HepG2 (cell line): ENCODE data around the gene CCDC116. TPM values are rescaled to one million over a fixed set of nuclear protein-coding genes. Genes with fewer than 3 reads are reported as not detected.

Source experiments
- DNMT1 ChIP-seq: sonication (generic); formaldehyde crosslinking; IDR thresholded peaks from 2 replicates; pipeline ENCODE4 v1.5.1; 2020; ENCODE audit warnings: mild to moderate bottlenecking, missing genetic modification reagents
- HNF4G ChIP-seq, 2 experiments: sonication (generic) in 1 of 2; formaldehyde crosslinking in 1 of 2; IDR thresholded peaks; 2 replicates each; pipeline versions ENCODE4 v1.4.0 to v1.6.1; 2011 to 2020; ENCODE audit warnings: borderline replicate concordance in 2 of 2, low read depth in 2 of 2, mild to moderate bottlenecking in 2 of 2, low read length in 1 of 2, missing genetic modification reagents in 1 of 2, moderate library complexity in 1 of 2
- HOXA3 ChIP-seq: sonication (generic); formaldehyde crosslinking; IDR thresholded peaks from 2 replicates; pipeline ENCODE4 v1.5.0; 2020; ENCODE audit warnings: missing genetic modification reagents
- LCORL ChIP-seq, 2 experiments: fragments of 450-650 bp in 1 of 2; sonication (generic) in 1 of 2; formaldehyde crosslinking in 1 of 2; IDR thresholded peaks; 2 replicates each; pipeline versions ENCODE4 v1.5.0 to v1.6.1; 2017 to 2020; ENCODE audit warnings: antibody characterized with exemption in 1 of 2, missing genetic modification reagents in 1 of 2
- MXD4 ChIP-seq: IDR thresholded peaks from 2 replicates; pipeline ENCODE4 v1.6.1; 2016; ENCODE audit warnings: mild to moderate bottlenecking, missing biosample characterization, missing genetic modification reagents
- MXI1 ChIP-seq: IDR thresholded peaks from 3 replicates; pipeline ENCODE4 v1.6.1; 2012; ENCODE audit warnings: low read depth, low read length, inconsistent platforms, borderline replicate concordance
- NAIF1 ChIP-seq: sonication (generic); formaldehyde crosslinking; IDR thresholded peaks from 2 replicates; pipeline ENCODE4 v1.5.0; 2020; ENCODE audit warnings: mild to moderate bottlenecking, missing genetic modification reagents, borderline replicate concordance
- NFKB2 ChIP-seq: sonication (generic); formaldehyde crosslinking; IDR thresholded peaks from 2 replicates; pipeline ENCODE4 v1.4.0; 2020; ENCODE audit warnings: missing genetic modification reagents, borderline replicate concordance
- PRPF4 ChIP-seq: fragments of 200-400 bp; formaldehyde crosslinking; IDR thresholded peaks from 2 replicates; pipeline ENCODE4 v1.6.1; 2016; ENCODE audit warnings: low read length, low read depth; ENCODE audit not compliant: poor library complexity, severe bottlenecking
- SMAD3 ChIP-seq: sonication (generic); formaldehyde crosslinking; IDR thresholded peaks from 2 replicates; pipeline ENCODE4 v1.4.0; 2020; ENCODE audit warnings: missing genetic modification reagents
- ZMYM3 ChIP-seq: sonication (generic); formaldehyde crosslinking; IDR thresholded peaks from 2 replicates; pipeline ENCODE4 v1.5.1; 2020; ENCODE audit warnings: mild to moderate bottlenecking, missing genetic modification reagents
- ZMYM4 ChIP-seq: sonication (generic); formaldehyde crosslinking; IDR thresholded peaks from 2 replicates; pipeline ENCODE4 v1.8.1; 2023; ENCODE audit warnings: mild to moderate bottlenecking, missing genetic modification reagents
- ZNF10 ChIP-seq: sonication (generic); formaldehyde crosslinking; IDR thresholded peaks from 2 replicates; pipeline ENCODE4 v1.4.0; 2020; ENCODE audit warnings: mild to moderate bottlenecking, low read depth, missing genetic modification reagents, borderline replicate concordance
- ZNF709 ChIP-seq: sonication (generic); formaldehyde crosslinking; IDR thresholded peaks from 2 replicates; pipeline ENCODE4 v1.5.0; 2020; ENCODE audit warnings: mild to moderate bottlenecking, missing genetic modification reagents
- ZNF737 ChIP-seq: sonication (generic); formaldehyde crosslinking; IDR thresholded peaks from 2 replicates; pipeline ENCODE4 v1.5.0; 2020; ENCODE audit warnings: missing genetic modification reagents, mild to moderate bottlenecking, borderline replicate concordance
- polyA plus RNA-seq, 8 experiments: library from polyadenylated mRNA; depleted of rRNA in 3 of 8; stranded (reverse) in 7 of 8; unstranded in 1 of 8; fragments of >200 nt; fragmentation: Illumina TruSeq in 4 of 8; extraction: Trizol in 4 of 8; gene quantifications; 2 replicates each; pipeline versions ENCODE4 v1.2.1 to v1.2.3, GENCODE V29; 2011 to 2016; ENCODE audit warnings: low read depth in 4 of 8, missing spikeins in 1 of 8, mixed read lengths in 1 of 8; ENCODE audit not compliant: insufficient read depth in 1 of 8
- total RNA-seq, 5 experiments: library from RNA; depleted of rRNA; stranded (reverse); fragments of >200 nt; fragmentation: Illumina TruSeq; extraction: Trizol; gene quantifications; 2 replicates each; pipeline ENCODE4 v1.2.3, GENCODE V29; 2016; ENCODE audit warnings: low read depth in 1 of 5
- TF ChIP-seq, protein P1 (sequence below): sonication (generic); formaldehyde crosslinking; IDR thresholded peaks from 2 replicates; pipeline ENCODE4 v1.5.0; 2020; ENCODE audit warnings: mild to moderate bottlenecking, missing genetic modification reagents, moderate library complexity
- TF ChIP-seq, protein P2 (sequence below): sonication (generic); formaldehyde crosslinking; conservative IDR thresholded peaks from 2 replicates; pipeline ENCODE4 v1.4.0; 2020; ENCODE audit warnings: missing genetic modification reagents
- TF ChIP-seq, protein P3 (sequence below): sonication (generic); formaldehyde crosslinking; IDR thresholded peaks from 2 replicates; pipeline ENCODE4 v1.5.0; 2020; ENCODE audit warnings: missing genetic modification reagents
- TF ChIP-seq, protein P4 (sequence below): sonication (generic); formaldehyde crosslinking; conservative IDR thresholded peaks from 2 replicates; pipeline ENCODE4 v1.4.0; 2020; ENCODE audit warnings: missing genetic modification reagents
- TF ChIP-seq, protein P5 (sequence below): sonication (generic); formaldehyde crosslinking; conservative IDR thresholded peaks from 2 replicates; pipeline ENCODE4 v1.4.0; 2020; ENCODE audit warnings: missing genetic modification reagents

Gene CCDC116
- total and polyA plus RNA-seq, 2 of the 13 experiments (the other 11 are each of a cell fraction or from before 2014, with no cell fraction given), result 0.15 to 0.33 TPM

DNA sequence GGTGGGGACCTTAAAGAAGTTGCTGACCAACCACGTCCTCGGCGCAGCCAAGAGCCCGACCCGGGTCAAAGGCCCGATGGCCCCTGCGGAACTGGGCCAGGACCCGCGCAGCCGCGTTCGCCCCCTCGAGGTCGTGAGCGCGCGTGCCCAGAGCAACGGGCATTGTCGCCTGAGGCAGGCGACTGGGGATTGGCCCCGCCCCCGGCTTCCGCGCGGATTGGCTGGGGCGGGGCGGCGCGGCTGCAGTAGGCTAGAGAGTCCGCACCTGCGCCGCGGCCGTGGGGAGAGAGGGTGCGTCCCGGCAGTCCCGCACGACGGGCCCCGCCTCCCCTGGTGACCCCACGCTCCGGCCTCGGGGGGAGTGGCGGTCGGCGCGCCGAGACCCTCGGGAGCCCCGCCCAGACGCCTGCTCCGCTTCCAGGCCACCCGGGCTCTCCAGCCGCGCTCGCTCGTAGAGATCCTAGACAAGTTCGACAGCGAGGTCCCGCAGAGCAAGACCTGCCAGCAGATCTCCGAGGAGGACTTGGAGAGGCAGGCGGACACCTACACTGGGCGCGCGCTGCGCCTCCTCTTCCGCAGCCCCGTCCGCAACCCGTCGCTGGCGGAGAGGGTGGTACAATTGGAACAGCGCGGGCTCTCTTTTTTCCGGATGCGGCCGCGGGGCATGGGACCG, 24.9 kb downstream of the CCDC116 start (continued):
- TF ChIP-seq LCORL (IDR thresholded peaks at IDR 0.05), result no peak
- TF ChIP-seq LCORL (CRISPR knock-in tag; IDR thresholded peaks at IDR 0.05), result peak; percentile 55; the same call in 1 of the 2 replicates
- TF ChIP-seq MXI1, result peak; percentile 29; the same call in 1 of the 3 replicates
- TF ChIP-seq, protein P1, sequence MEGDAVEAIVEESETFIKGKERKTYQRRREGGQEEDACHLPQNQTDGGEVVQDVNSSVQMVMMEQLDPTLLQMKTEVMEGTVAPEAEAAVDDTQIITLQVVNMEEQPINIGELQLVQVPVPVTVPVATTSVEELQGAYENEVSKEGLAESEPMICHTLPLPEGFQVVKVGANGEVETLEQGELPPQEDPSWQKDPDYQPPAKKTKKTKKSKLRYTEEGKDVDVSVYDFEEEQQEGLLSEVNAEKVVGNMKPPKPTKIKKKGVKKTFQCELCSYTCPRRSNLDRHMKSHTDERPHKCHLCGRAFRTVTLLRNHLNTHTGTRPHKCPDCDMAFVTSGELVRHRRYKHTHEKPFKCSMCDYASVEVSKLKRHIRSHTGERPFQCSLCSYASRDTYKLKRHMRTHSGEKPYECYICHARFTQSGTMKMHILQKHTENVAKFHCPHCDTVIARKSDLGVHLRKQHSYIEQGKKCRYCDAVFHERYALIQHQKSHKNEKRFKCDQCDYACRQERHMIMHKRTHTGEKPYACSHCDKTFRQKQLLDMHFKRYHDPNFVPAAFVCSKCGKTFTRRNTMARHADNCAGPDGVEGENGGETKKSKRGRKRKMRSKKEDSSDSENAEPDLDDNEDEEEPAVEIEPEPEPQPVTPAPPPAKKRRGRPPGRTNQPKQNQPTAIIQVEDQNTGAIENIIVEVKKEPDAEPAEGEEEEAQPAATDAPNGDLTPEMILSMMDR (CRISPR knock-in tag), result peak; percentile 57
- TF ChIP-seq, protein P2, sequence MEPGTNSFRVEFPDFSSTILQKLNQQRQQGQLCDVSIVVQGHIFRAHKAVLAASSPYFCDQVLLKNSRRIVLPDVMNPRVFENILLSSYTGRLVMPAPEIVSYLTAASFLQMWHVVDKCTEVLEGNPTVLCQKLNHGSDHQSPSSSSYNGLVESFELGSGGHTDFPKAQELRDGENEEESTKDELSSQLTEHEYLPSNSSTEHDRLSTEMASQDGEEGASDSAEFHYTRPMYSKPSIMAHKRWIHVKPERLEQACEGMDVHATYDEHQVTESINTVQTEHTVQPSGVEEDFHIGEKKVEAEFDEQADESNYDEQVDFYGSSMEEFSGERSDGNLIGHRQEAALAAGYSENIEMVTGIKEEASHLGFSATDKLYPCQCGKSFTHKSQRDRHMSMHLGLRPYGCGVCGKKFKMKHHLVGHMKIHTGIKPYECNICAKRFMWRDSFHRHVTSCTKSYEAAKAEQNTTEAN, result peak; percentile 32; the same call in 1 of the 2 replicates
- TF ChIP-seq ZMYM3 (CRISPR knock-in tag), result no peak
- TF ChIP-seq SMAD3 (CRISPR knock-in tag), result peak; percentile 54; the same call in 1 of the 2 replicates
- peak; percentile 26; the same call in 1 of the 2 replicates for TF ChIP-seq HNF4G (IDR thresholded peaks at IDR 0.05; ENCODE audit: borderline replicate concordance, low read depth, low read length)
- no peak for TF ChIP-seq HNF4G (CRISPR knock-in tag; IDR thresholded peaks at IDR 0.05; ENCODE audit: borderline replicate concordance, low read depth)
- TF ChIP-seq DNMT1 (CRISPR knock-in tag), result peak; percentile 73; the same call in 1 of the 2 replicates
- no peak for TF ChIP-seq ZNF737 (CRISPR knock-in tag)
- peak; percentile 92 for TF ChIP-seq ZNF709 (CRISPR knock-in tag)
- peak; percentile 80; the same call in 1 of the 2 replicates for TF ChIP-seq HOXA3 (CRISPR knock-in tag)
- TF ChIP-seq, protein P3, sequence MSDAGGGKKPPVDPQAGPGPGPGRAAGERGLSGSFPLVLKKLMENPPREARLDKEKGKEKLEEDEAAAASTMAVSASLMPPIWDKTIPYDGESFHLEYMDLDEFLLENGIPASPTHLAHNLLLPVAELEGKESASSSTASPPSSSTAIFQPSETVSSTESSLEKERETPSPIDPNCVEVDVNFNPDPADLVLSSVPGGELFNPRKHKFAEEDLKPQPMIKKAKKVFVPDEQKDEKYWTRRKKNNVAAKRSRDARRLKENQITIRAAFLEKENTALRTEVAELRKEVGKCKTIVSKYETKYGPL (CRISPR knock-in tag), result no peak
- peak; percentile 79 for TF ChIP-seq ZMYM4 (CRISPR knock-in tag)
- 0 out of 2 replicates have a peak, but pooled peaks have one; percentile 43 for TF ChIP-seq MXD4 (CRISPR knock-in tag)
- no peak for TF ChIP-seq ZNF10 (CRISPR knock-in tag)
- TF ChIP-seq NAIF1, result peak; percentile 55; the same call in 1 of the 2 replicates
- TF ChIP-seq, protein P4, sequence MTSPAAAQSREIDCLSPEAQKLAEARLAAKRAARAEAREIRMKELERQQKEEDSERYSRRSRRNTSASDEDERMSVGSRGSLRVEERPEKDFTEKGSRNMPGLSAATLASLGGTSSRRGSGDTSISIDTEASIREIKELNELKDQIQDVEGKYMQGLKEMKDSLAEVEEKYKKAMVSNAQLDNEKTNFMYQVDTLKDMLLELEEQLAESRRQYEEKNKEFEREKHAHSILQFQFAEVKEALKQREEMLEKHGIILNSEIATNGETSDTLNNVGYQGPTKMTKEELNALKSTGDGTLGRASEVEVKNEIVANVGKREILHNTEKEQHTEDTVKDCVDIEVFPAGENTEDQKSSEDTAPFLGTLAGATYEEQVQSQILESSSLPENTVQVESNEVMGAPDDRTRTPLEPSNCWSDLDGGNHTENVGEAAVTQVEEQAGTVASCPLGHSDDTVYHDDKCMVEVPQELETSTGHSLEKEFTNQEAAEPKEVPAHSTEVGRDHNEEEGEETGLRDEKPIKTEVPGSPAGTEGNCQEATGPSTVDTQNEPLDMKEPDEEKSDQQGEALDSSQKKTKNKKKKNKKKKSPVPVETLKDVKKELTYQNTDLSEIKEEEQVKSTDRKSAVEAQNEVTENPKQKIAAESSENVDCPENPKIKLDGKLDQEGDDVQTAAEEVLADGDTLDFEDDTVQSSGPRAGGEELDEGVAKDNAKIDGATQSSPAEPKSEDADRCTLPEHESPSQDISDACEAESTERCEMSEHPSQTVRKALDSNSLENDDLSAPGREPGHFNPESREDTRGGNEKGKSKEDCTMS, result no peak
- TF ChIP-seq, protein P5, sequence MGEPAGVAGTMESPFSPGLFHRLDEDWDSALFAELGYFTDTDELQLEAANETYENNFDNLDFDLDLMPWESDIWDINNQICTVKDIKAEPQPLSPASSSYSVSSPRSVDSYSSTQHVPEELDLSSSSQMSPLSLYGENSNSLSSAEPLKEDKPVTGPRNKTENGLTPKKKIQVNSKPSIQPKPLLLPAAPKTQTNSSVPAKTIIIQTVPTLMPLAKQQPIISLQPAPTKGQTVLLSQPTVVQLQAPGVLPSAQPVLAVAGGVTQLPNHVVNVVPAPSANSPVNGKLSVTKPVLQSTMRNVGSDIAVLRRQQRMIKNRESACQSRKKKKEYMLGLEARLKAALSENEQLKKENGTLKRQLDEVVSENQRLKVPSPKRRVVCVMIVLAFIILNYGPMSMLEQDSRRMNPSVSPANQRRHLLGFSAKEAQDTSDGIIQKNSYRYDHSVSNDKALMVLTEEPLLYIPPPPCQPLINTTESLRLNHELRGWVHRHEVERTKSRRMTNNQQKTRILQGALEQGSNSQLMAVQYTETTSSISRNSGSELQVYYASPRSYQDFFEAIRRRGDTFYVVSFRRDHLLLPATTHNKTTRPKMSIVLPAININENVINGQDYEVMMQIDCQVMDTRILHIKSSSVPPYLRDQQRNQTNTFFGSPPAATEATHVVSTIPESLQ (CRISPR knock-in tag), result no peak
- TF ChIP-seq PRPF4, result no peak
- TF ChIP-seq NFKB2 (CRISPR knock-in tag), result 0 out of 2 replicates have a peak, but pooled peaks have one; percentile 38
